Ammon's horn (tissue), 1 donor: ENCODE results near the gene MAN2C1.
"Not testable (repeated sequence)": the region's sequence is repeated elsewhere in the genome, so short reads cannot be mapped to it uniquely, and the experiment has no call there.

ENCODE experiments used
- DNase-seq: peaks from one replicate; pipeline ENCODE4 v3.0.0-alpha.2; 2016; ENCODE audit warnings: low spot score

MAN2C1 gene

GRCh38 chr15:75367913-75368688, at the start of gene MAN2C1:
Gene MAN2C1 (minus strand): TSS chr15:75368607. CDS start chr15:75368583, 24 bp downstream.
- DNase-seq = peak; percentile 96

GRCh38 chr15:75416584-75416983, 48.2 kb upstream of the MAN2C1 start:
- no peak for DNase-seq

- DNase-seq = no peak
Measured at GRCh38 chr15:75410196-75410595, 41.8 kb upstream of the MAN2C1 start.

GRCh38 chr15:75407083-75407482, 38.7 kb upstream of the MAN2C1 start:
- no peak for DNase-seq

DNA sequence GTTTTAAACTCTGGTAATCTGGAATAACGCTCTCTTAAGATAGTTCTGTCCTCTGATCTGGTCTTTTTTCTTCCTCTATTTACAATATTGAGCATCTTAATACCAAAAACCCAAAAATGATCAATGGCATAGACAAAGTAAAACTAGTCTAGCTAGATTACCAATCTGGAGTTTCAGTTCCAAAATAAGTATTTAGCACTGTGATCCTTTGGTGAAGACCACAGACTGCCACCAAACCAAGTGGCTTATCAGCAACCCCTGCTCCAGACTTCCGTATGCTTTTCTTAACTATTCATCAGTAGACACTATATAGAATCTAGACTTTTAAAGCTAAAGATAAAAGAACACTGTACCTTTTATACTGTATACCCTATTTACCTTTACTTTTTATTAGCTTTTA, 35.5 kb upstream of the MAN2C1 start:
- DNase-seq = no peak

GRCh38 chr15:75397494-75397893, 29.1 kb upstream of the MAN2C1 start:
- DNase-seq = no peak

DNA sequence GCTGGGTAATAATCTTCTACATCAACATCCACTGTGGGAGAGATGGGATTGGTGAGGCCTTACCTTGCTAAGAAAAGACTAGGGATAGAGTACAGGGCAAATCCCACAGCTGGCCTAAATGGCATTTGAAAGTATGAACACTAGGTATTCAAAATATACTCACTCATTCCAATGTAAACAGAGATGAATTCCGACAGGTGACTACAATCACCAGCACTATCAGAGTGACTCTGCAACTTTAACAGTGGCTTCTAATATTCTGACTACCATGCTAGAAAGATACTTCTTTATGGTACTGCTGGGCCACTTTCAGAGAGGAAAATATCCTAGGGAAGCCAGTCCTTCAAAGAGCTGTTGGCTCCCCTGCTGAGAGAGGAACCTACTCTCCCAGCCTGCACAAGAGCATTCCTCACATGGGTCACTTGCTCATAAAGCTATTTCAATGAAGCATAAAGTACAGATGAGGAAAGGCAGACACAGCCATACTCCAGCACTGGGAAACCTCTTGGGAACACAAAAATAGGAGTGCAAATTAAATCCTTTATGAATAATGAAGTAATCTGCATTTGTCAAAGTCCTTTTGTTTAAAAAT, 21.5 kb upstream of the MAN2C1 start:
- DNase-seq = no peak

GRCh38 chr15:75383986-75384385, 15.6 kb upstream of the MAN2C1 start:
- DNase-seq = not testable (repeated sequence)

DNA sequence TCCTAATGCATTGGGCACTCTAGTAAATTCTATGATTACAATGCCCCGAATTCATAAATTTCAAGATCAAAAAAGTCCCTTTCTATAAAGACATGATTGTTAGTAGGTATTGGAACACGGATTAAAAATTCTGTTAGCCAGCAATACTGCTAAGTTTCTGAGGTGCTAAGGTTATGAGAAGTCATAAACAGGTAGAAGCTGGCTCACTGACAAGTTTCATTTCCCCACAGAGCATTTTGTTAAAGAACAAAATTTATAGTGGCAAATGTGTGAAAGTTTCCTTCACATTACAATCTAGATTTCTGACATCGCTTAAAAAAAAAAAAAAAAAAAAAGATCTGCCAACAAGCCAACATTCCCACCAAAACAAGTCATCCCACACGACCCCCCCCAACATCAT, 12.4 kb upstream of the MAN2C1 start:
- no peak for DNase-seq

- DNase-seq = no peak
Measured at GRCh38 chr15:75371901-75372688, 3.7 kb upstream of the MAN2C1 start.

GRCh38 chr15:75371486-75371885, 3.1 kb upstream of the MAN2C1 start:
- no peak for DNase-seq

DNA sequence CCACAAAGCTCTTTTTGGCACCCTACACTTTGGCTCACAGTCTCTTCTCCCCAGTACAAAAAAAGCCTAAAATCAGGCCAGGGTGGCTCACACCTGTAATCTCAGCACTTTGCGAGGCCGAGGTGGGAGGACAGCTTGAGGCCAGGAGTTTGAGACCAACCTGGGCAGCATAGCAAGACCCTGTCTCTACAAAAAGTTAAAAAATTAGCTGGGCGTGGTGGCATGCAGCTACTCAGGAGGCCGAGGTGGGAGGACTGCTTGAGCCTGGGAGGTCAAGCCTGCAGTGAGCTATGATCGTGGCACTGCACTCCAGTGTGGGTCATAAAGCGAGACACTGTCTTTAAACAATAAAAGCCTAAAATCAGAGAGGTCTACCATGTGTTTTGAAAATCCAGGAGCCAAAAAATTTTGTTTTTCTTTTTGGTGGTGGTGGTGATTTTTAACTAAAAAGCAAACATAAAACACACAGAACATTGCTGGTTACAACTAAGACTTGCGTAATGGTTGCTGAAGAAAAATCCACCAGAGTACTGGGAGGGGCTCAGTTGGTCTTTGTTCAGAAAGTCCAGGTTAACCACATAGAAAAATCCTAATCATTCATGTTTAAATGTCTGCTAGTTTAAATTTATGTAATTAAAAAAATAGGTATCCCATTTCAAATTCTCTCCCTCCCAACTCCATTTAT, 1.6 kb upstream of the MAN2C1 start:
- no peak for DNase-seq

- no peak for DNase-seq
Measured at GRCh38 chr15:75368689-75369239, 357 bp upstream of the MAN2C1 start.

DNA sequence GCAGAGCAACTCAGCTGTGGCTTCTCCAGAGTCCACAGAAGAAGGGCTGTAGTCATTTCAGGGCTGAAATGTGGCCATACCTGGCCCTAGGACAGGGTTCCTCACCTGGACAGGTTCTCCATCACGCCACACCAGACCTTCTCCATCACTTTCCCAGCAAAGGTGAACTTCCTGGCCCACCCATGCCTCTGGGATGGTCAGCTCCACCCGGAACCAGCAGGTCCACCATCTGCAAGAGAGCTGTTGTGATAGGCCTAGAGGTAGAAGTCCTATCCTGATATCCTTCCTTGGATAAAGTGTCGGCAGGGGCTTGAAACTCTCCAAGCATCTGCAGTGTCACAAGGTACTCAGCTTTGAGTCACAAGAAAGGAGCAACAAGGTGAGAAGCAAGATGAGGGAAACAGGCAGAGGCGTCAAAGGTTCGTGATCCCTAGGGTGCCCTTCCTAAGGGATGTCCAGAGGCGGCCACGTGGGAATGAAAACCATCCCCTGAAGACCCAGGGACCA, 948 bp downstream of the MAN2C1 start:
- no peak for DNase-seq

DNA sequence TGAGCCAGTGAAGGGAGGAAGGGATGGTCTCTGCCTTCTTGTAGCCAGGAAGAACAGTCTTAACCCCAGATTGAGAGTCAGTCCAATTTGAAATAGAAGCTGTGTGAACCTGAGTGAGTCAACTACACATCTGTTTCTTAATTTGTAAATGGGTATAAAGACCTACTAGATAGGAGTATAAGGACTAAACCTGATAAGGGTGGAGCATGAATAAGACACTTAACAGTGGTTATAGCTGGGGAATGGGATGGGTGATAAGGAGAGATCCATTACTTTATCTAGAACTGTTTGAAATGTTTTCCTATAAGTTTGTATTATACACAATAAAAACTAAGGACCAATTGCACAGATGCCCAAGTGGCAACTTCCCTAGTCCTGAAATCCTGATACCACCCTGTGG, 1.4 kb downstream of the MAN2C1 start:
- DNase-seq = no peak

- no peak for DNase-seq
Measured at GRCh38 chr15:75366163-75366562, 2.2 kb downstream of the MAN2C1 start.

- DNase-seq = no peak
Measured at GRCh38 chr15:75364881-75365280, 3.5 kb downstream of the MAN2C1 start.

DNA sequence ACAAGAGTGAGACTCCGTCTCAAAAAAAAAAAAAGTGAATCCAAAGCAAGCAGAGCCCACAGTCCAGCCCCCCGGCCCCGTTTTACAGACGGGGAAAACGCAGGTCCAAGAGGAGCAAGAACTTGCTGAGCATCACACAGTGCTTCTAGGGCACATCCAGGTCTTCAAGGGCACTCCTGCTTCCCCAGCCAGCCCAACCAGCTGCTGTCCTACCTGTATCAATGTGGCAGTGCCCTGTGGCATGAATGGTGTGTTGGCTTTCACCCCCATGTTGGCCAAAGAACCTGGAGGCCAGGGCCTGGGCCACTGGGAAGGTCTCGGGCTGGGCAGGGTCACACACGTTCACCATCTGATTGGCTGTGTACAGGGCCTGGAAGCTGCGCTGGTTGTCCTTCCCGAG, 4.6 kb downstream of the MAN2C1 start:
- DNase-seq = no peak

- no peak for DNase-seq
Measured at GRCh38 chr15:75362642-75363249, 5.7 kb downstream of the MAN2C1 start.

- no peak for DNase-seq
Measured at GRCh38 chr15:75361989-75362641, 6.3 kb downstream of the MAN2C1 start.
